GM19452 (cell line): ENCODE results near the gene SLC12A6.
"Not testable (repeated sequence)": the region's sequence is repeated elsewhere in the genome, so short reads cannot be mapped to it uniquely, and the experiment has no call there.

ENCODE experiments used
- ATAC-seq: cut with Tn5 transposase; IDR thresholded peaks from one replicate; pipeline ENCODE4 v1.9.1; 2021; ENCODE audit not compliant: unreplicated experiment

Gene SLC12A6

DNA sequence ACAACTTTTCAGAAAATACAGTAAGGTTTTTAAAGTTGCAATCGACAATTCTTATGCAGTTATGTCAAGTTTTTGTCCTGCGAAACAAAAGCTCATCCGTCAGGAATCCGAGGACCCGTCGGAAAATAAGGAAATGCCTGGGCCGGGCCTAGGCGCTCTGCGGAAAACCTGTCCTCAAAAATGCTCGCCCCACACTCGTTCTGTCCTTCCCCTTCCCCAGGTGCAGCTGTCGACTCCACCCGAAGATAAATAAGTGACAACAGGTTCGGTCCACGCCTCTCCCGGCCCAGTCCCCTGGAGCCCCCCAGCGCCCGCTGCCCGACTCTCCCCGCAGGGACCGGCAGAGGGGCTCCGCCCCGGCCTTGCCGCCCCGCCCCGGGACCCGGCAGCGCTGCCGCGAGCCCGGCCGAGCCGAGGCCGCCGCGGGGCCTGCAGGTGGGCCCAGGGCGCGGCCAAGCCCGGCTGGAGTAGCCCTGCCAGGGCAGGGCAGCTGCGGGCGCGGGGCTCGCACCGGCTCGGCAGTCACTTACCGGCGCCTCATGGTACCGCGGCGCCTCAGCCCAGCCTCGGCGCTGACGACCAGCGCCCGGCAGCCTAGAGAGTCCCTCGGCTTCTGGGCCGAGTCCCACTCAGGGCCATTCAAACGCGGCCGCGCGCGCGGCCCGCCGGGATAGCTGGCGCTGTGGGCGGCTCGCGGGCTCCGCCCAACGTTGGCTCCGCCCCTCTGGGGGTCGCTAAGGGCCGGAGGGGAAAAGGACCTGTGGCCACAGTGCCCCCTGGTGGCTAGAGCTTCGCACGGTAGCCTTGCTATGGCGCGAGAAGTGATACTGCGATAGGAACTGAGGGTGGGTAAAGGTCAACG, 127.9 kb downstream of the SLC12A6 start, which contains the start of gene KATNBL1:
KATNBL1 (minus strand) TSS at position 676 of the 862 bp plus-strand sequence. CDS start 46,420 bp downstream, outside the sequence.
- peak; percentile 90 for ATAC-seq

DNA sequence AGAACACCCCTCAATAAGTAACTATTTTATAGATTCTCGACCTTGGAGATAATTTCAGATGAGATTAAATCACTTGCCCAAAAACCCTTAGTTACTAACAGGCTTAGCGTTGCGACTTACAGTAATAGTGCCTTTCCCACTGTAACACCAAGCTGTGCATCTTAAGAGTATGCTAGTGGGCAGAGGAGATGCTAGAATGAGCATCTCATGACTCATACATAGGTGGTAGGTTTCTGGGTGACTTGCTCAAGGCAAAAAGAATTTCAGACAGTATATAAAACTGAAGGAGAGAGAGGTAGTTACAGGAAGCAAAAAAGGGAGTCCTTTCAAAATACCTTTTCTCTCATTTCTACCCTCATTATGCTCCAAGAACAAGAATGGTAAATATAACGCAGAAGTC, 131.6 kb downstream of the SLC12A6 start:
- no peak for ATAC-seq

GRCh38 chr15:34203936-34204335, 133.6 kb downstream of the SLC12A6 start:
- ATAC-seq: no peak

DNA sequence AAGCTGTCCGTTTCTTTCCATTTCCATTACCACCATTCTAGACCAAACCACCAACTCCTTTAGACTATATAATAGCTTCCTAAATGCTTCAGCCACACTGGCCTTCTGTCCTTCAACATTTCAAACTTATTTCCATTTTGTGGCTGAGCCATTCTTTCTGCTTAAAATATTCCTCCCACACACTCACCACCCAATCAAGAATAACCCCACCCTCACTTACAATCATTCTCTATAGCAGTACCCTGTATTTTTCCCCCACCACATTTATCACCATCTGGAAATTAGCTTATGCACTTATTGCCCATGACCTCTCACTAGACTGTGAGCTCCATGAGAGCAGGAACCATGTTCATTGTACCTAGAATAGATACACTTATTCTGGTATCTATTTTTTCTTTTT, 134.3 kb downstream of the SLC12A6 start:
- no peak for ATAC-seq

GRCh38 chr15:34193272-34193671, 144.3 kb downstream of the SLC12A6 start:
- not testable (repeated sequence) for ATAC-seq

GRCh38 chr15:34188711-34189110, 148.9 kb downstream of the SLC12A6 start:
- ATAC-seq: no peak

DNA sequence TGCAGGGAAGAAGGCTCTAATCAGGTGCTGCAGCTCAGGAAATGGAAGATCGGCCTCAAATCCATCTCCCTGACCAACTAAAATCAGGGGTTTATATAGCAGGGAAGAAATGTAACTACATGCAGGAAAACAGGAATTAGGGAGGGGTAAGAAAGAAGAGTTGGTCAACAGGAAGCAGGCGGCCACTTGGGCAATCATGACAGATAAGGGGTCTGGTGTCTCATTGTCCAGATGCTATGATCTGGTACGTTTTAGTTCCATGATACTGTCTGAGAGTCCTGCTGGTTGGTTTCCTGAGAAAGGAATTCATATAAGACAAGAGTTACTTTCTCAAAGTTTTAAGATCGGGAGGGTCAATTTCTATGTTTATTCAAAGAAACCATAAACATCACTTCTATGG, 151.9 kb downstream of the SLC12A6 start:
- ATAC-seq: no peak

GRCh38 chr15:34182942-34183341, 154.6 kb downstream of the SLC12A6 start:
- no peak for ATAC-seq
